GM23338 (cell line): ENCODE data around the gene PHOX2B.

Experiments
- EZH2 ChIP-seq: fragments of 200-600 bp; sonication (generic); IDR thresholded peaks from one replicate; pipeline ENCODE4 v1.8.0; 2017; ENCODE audit warnings: antibody characterized with exemption, mild to moderate bottlenecking, low read depth; ENCODE audit not compliant: unreplicated experiment
- EZH2phosphoT487 ChIP-seq: fragments of 200-600 bp; sonication (generic); IDR thresholded peaks from one replicate; pipeline ENCODE4 v1.8.1; 2018; ENCODE audit warnings: antibody characterized with exemption; ENCODE audit not compliant: unreplicated experiment
- JUNB ChIP-seq: IDR thresholded peaks from one replicate; pipeline ENCODE4 v1.6.1; 2016; ENCODE audit warnings: antibody characterized with exemption; ENCODE audit not compliant: unreplicated experiment
- POLR2AphosphoS5 ChIP-seq: IDR thresholded peaks from 2 replicates; pipeline ENCODE4 v1.6.1; 2016; ENCODE audit warnings: antibody characterized with exemption, low read depth
- STAT1 ChIP-seq: IDR thresholded peaks from one replicate; pipeline ENCODE4 v1.6.1; 2016; ENCODE audit warnings: antibody characterized with exemption; ENCODE audit not compliant: unreplicated experiment
- ZNF331 ChIP-seq: fragments of 250-450 bp; sonication (Bioruptor Pico); IDR thresholded peaks from 2 replicates; pipeline ENCODE4 v1.5.0; 2020; ENCODE audit warnings: low read depth, mild to moderate bottlenecking, moderate library complexity
- TF ChIP-seq, protein P1 (sequence below): IDR thresholded peaks from one replicate; pipeline ENCODE4 v1.6.1; 2018; ENCODE audit warnings: antibody characterized with exemption; ENCODE audit not compliant: unreplicated experiment
- TF ChIP-seq, protein P2 (sequence below), 2 experiments: fragments of 200-600 bp in 1 of 2; sonication (generic) in 1 of 2; conservative IDR thresholded peaks; 2 replicates each; pipeline versions ENCODE4 v1.5.1 to v1.6.1; 2016 to 2017; ENCODE audit warnings: antibody characterized with exemption in 2 of 2, low read depth in 2 of 2, mild to moderate bottlenecking in 2 of 2, moderate library complexity in 1 of 2

DNA sequence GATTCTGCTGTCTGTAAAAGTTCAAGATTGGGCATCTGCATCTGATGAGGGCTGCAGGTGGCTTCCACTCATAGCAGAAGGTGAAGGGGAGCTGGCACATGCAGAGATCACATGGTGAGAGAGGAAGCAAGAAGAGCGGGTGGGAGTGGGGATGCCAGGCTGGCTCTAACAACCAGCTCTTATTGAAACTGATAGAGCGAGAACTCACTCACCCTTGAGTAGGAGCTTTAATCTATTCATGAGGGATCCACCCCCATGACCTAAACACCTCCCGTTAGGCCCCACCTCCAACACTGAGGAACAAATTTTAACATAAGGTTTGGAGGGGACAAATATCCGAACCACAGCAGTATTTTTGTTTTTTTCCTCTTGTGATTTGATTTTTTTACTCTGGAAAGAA lies 45.8 kb downstream of the PHOX2B start:
- TF ChIP-seq, protein P1, sequence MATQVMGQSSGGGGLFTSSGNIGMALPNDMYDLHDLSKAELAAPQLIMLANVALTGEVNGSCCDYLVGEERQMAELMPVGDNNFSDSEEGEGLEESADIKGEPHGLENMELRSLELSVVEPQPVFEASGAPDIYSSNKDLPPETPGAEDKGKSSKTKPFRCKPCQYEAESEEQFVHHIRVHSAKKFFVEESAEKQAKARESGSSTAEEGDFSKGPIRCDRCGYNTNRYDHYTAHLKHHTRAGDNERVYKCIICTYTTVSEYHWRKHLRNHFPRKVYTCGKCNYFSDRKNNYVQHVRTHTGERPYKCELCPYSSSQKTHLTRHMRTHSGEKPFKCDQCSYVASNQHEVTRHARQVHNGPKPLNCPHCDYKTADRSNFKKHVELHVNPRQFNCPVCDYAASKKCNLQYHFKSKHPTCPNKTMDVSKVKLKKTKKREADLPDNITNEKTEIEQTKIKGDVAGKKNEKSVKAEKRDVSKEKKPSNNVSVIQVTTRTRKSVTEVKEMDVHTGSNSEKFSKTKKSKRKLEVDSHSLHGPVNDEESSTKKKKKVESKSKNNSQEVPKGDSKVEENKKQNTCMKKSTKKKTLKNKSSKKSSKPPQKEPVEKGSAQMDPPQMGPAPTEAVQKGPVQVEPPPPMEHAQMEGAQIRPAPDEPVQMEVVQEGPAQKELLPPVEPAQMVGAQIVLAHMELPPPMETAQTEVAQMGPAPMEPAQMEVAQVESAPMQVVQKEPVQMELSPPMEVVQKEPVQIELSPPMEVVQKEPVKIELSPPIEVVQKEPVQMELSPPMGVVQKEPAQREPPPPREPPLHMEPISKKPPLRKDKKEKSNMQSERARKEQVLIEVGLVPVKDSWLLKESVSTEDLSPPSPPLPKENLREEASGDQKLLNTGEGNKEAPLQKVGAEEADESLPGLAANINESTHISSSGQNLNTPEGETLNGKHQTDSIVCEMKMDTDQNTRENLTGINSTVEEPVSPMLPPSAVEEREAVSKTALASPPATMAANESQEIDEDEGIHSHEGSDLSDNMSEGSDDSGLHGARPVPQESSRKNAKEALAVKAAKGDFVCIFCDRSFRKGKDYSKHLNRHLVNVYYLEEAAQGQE: no peak
- TF ChIP-seq, protein P2, sequence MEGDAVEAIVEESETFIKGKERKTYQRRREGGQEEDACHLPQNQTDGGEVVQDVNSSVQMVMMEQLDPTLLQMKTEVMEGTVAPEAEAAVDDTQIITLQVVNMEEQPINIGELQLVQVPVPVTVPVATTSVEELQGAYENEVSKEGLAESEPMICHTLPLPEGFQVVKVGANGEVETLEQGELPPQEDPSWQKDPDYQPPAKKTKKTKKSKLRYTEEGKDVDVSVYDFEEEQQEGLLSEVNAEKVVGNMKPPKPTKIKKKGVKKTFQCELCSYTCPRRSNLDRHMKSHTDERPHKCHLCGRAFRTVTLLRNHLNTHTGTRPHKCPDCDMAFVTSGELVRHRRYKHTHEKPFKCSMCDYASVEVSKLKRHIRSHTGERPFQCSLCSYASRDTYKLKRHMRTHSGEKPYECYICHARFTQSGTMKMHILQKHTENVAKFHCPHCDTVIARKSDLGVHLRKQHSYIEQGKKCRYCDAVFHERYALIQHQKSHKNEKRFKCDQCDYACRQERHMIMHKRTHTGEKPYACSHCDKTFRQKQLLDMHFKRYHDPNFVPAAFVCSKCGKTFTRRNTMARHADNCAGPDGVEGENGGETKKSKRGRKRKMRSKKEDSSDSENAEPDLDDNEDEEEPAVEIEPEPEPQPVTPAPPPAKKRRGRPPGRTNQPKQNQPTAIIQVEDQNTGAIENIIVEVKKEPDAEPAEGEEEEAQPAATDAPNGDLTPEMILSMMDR (conservative IDR thresholded peaks at IDR 0.05; ENCODE audit: low read depth in 2 of 2): no peak
- no peak for TF ChIP-seq POLR2AphosphoS5
- no peak for TF ChIP-seq EZH2
- no peak for TF ChIP-seq JUNB
- no peak for TF ChIP-seq ZNF331
- no peak for TF ChIP-seq EZH2phosphoT487
- no peak for TF ChIP-seq STAT1
